Measurements from ENCODE around the gene PUS1. TPM values are rescaled to one million over a fixed set of nuclear protein-coding genes. Genes with fewer than 3 reads are reported as not detected.

The PUS1 gene
- total RNA-seq, 4 donors from 2014 or later, result 14.7 to 23.3 (median 19.5) TPM

DNA sequence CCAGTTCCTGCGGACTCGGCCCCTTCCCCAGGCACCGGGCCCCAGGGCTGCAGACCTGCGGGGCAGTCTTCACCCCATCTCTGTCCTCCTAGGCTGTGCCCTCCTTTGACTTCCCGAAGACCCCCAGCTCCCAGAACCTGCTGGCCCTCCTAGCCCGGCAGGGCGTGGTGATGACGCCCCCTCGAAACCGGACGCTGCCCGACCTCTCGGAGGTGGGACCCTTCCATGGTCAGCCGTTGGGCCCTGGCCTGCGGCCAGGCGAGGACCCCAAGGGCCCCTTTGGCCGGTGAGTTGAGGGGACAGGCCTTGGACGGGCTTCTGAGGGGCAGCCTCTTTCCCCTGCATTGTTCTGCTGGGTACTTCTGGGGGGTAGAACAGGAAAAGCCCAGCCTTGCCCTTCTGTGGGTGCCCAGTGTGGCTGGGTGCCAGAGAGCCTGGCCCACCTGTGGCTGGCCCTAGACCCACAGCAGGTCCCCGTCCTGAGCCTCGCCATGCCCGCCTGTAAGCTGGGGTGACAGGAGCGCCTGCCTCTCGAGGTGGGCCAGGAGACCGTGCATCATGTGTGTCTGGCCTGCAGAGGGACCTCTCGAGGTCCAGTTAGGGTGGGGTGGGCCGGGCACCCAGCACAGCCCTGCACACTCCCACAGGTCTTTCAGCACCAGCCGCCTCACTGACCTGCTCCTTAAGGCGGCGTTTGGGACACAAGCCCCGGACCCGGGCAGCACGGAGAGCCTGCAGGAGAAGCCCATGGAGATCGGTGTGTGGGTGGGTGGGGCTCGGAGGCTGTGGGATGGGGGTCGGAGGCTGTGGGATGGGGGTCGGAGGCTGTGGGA lies 12.6 kb upstream of the PUS1 start:
- DNase-seq (ENCODE audit: extremely low spot score), result no peak
- intact Hi-C loops (cut with DNase I), result no loop called here
- no peaks in the 10 kb centered on the region for H3K9me3 ChIP-seq
- H3K27me3 ChIP-seq, result no peaks in the 10 kb centered on the region
- H3K4me3 ChIP-seq, result no peak overlapping the region
- 94% methylated on average over 24 of the region's 36 CpGs for WGBS
- H3K36me3 ChIP-seq, result peaks cover 62 to 99% (median 94%) of the 10 kb centered on the region in 4 donors
- no peak overlapping the region for H3K27ac ChIP-seq (replicated peaks in 1 of 4)
- TF ChIP-seq CTCF (IDR thresholded peaks at IDR 0.05) (no peak), POLR2AphosphoS5 (IDR thresholded peaks at IDR 0.05) (no peak), EP300 (IDR thresholded peaks at IDR 0.05) (no peak), POLR2A (IDR thresholded peaks at IDR 0.05; ENCODE audit: low read depth) (no peak)
- H3K4me1 ChIP-seq, result peaks cover 16 to 18% (median 16%) of the 10 kb centered on the region in 4 donors

GRCh38 chr12:131917139-131917710 lies 11.9 kb upstream of the PUS1 start:
- Histone ChIP-seq H3K4me3 (no peak overlapping the region), H3K9me3 (no peaks in the 10 kb centered on the region), H3K27ac (replicated peaks in 1 of 4) (no peak overlapping the region), H3K27me3 (no peaks in the 10 kb centered on the region), H3K4me1 (peaks cover 10 to 11% (median 10%) of the 10 kb centered on the region in 4 donors), H3K36me3 (peaks cover 63 to 99% (median 93%) of the 10 kb centered on the region in 4 donors)
- intact Hi-C loops (cut with DNase I), result no loop called here
- WGBS, result 87% methylated on average over 7 of the region's 31 CpGs
- DNase-seq (ENCODE audit: extremely low spot score), result no peak
- TF ChIP-seq POLR2AphosphoS5 (IDR thresholded peaks at IDR 0.05) (no peak), CTCF (IDR thresholded peaks at IDR 0.05) (no peak), POLR2A (IDR thresholded peaks at IDR 0.05; ENCODE audit: low read depth) (no peak), EP300 (IDR thresholded peaks at IDR 0.05) (no peak)

DNA sequence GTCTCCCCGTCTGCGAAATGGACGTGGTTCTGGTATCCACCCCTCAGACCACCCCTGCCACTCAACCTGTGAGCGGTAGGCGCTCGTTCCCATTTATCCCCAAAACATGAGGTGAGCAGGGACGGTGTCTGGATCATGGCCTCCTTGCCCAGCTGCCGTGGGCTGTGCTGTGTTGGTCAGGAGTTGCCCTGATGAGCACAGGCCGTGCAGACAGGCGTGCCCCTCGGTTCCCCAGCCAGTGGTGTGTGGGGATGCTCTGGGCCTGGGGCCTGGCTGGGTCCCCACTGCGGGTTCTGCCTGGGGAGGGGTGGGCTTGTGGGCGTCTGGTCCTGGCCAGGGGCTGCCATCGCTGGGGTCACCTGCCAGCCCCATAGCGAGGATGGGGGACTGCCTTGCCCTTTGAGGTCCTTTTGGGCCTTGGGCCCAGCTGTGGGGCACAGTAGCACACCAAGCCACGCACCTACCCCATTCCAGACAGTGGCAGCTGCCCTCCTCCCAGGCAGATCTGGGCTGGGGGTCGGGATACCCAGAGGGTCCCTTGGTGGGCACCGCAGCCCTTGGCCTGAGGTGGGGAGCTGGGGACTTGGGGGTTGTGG lies 11.3 kb upstream of the PUS1 start:
- TF ChIP-seq POLR2AphosphoS5 (IDR thresholded peaks at IDR 0.05), result no peak
- TF ChIP-seq POLR2A (IDR thresholded peaks at IDR 0.05; ENCODE audit: low read depth), result no peak
- TF ChIP-seq CTCF (IDR thresholded peaks at IDR 0.05), result no peak
- no peak for TF ChIP-seq EP300 (IDR thresholded peaks at IDR 0.05)

GRCh38 chr12:131918311-131919050 lies 10.6 kb upstream of the PUS1 start:
- no peak overlapping the region for H3K27ac ChIP-seq (replicated peaks in 1 of 4)
- no peak for DNase-seq (ENCODE audit: extremely low spot score)
- H3K36me3 ChIP-seq, result peaks cover 65 to 92% (median 88%) of the 10 kb centered on the region in 4 donors
- H3K9me3 ChIP-seq, result no peaks in the 10 kb centered on the region
- TF ChIP-seq CTCF (IDR thresholded peaks at IDR 0.05) (no peak), EP300 (IDR thresholded peaks at IDR 0.05) (no peak), POLR2A (IDR thresholded peaks at IDR 0.05; ENCODE audit: low read depth) (no peak), POLR2AphosphoS5 (IDR thresholded peaks at IDR 0.05) (no peak)
- intact Hi-C loops (cut with DNase I), result no loop called here
- no peaks in the 10 kb centered on the region for H3K27me3 ChIP-seq
- no peaks in the 10 kb centered on the region for H3K4me1 ChIP-seq
- H3K4me3 ChIP-seq, result no peak overlapping the region
- 92% methylated on average over 14 of the region's 20 CpGs for WGBS

More for the DNA sequence above, 11.3 kb upstream of the PUS1 start:
- peaks cover 4 to 6% (median 4%) of the 10 kb centered on the region in 4 donors for H3K4me1 ChIP-seq
- H3K4me3 ChIP-seq, result no peak overlapping the region
- DNase-seq (ENCODE audit: extremely low spot score), result no peak
- intact Hi-C loops (cut with DNase I), result no loop called here
- no peaks in the 10 kb centered on the region for H3K9me3 ChIP-seq
- H3K36me3 ChIP-seq, result peaks cover 65 to 98% (median 93%) of the 10 kb centered on the region in 4 donors
- H3K27me3 ChIP-seq, result no peaks in the 10 kb centered on the region
- no peak overlapping the region for H3K27ac ChIP-seq (replicated peaks in 1 of 4)
- 89% methylated on average over 10 of the region's 18 CpGs for WGBS

All from esophagus muscularis mucosa (tissue), 4 donors.